HG03342 (cell line): ENCODE measurements around the gene GALNT2.

Source experiments
- ATAC-seq: cut with Tn5 transposase; IDR thresholded peaks from one replicate; pipeline ENCODE4 v1.9.1; 2021; ENCODE audit warnings: mild to moderate bottlenecking, moderate library complexity; ENCODE audit not compliant: unreplicated experiment

GALNT2 gene

DNA sequence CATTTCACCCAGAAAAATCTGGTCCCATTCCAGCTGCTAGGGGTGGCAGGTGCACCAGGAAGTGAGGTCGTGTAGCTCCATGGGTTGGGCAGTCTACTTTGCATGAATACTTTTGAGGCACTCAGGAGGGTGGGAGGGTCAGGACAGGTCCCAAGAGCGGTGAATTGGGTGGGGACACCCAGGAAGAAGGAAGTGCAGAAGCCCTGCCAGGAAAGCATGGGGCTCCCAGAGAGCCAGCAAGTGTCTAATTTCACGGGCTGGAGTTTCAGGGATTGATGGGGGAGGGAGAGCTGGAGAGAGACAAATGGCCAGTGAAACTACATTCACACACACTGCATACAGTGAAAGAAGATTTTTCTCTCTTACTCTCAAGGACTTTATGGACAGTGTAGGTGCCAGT lies 137.8 kb downstream of the GALNT2 start:
- ATAC-seq, result no peak

DNA sequence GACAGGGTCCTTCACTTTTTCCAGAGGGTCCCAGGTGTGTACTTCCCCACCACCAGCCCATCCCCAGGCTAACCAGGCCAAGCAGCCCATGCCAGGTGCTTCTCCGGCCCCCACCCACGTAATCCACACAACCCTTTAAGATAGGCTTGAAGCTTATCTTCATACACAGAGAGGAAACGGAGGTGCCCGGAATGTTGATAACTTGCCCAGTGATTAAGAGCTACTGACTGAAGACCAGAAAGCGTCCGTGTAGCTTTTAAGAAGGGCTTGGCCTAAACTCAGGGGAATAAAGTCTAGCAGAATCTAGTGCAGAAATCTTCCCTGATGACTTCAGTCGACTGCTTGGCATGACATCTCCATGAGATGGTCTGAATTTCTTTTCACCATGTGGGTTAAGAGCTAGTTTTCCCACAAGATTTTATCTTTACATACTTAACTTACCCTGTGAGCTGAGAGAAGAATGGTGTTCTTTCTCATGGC lies 138.7 kb downstream of the GALNT2 start:
- no peak for ATAC-seq

DNA sequence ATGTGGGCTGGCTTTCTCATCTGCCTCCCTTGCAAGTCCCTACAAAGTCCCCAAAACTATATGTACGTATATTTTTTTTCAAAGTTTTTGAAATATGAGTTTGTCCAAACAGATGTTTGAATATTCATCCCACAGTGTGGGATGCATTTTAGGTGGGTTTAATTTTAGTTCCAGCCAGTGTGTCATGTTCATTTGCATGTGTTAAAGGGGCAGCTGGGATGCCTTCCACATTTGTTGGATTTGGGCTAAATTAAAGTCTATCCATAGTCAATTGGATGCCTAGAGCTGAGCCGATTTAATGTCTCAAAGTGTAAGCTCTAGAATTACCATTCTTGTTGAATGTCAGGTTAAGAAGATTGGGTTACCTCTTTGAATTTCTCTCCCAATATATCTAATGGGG lies 139.2 kb downstream of the GALNT2 start:
- no peak for ATAC-seq

DNA sequence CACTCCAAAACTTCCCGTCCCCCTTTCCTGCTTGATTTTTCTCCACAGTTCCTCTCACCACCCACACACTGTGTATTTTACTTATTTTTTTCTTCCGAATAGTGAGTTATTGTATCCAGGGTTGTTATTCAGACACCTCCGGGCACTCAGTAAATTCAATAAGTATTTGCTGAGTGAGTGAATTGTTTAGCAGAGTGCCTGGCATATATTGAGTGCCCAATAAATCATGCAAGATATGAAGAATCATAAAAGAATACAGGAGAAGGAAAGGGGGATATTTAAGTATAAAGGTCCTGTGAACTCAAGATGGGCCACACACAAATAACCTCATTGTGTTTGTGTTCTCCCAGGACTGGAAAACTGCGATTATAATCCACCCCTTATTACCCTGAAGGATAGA lies 139.9 kb downstream of the GALNT2 start:
- ATAC-seq, result no peak

DNA sequence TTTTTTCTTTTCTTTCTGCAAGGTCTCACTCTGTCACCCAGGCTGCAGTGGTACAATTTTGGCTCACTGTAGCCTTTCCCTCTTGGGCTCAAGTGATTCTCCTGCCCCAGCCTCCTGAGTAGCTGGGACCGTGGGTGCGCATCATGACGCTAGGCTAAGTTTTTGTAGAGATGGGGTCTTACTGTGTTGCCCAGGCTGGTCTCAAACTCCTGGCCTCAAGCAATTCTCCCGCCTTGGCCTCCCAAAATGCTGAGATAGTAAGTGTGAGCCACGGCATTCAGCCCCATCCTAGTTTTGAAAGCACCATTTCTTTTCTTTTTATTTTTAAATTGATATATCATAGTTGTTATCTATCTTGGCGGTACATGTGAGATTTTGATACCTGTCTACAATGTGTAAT lies 140.6 kb downstream of the GALNT2 start:
- no peak for ATAC-seq

DNA sequence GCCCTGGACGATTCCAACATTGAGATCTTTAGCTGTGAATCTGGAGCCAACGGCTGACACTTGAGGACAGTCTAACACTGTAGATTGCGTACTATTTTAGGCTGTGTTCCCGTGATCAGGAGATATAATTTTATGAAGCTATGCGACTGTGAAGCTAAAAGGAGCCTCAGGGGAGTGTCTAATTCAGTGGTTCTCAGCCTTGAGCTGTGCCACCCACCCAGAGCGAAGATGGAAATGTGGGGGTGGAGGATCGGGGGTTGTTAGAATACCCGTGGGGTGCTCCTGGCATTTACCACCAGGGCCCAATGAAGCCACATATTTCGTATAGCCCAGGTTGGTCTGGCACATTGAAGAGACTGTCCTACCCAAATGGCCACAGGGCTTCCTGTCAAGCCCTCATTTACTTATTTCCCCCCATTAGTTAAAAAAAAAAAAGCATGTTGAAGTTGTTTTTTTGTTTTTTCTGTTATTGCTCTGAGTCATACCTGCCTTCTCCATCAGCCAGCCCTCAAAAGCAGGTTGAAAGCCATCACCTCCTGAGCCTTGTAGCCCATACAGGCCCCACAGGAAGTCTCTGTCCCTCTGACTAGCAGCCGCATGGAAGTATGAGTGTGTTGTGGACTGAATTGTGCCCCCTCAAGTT lies 141.7 kb downstream of the GALNT2 start:
- peak; percentile 51 for ATAC-seq

DNA sequence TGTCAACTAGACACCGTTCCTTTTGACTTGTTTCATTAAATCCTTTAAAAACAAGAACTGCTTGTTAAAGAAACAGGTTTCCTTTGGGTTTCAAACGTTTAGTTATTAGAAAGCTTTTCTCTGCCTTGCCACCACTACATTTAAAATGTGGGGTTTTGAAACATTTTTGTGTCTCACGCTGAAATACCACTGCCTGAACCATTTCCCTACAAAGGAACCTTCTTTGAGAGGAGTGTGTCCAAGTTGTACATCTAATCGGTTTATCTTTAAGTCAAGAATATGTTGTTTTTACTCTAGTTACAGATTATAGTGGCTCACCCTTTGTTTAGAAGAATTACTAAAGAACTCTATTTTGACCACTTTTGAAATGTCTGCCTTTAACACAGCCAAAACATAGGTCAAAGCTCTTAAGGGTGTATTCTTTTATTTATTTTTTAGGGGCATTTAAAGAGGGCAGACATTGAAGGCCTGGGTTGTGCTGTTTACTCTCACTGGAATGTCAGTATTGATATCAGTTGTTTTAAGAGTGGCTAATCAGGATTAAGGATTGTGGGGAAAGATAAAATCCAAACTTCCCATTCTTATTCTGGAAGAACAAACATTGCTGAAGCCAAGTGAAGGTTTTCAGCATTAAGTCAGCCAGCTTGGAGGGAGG lies 143.4 kb downstream of the GALNT2 start:
- ATAC-seq, result no peak

DNA sequence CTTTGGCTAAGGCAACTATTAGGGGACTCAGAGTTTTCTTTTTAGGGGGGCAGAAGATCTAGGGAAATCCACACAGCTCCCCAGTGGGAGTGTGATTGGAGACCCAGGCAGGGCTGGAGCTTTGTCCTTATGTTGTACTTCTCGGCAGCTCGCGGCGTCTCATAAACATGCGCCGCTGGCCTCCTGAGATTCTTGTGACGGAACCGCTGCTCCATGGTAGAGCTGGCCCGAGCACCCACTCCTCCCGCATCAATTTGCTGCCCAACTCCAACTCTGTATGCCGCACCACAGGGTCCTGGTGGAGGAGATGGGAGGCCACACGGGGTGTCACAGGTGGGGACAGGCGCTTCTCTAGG lies 143.9 kb downstream of the GALNT2 start:
- no peak for ATAC-seq

DNA sequence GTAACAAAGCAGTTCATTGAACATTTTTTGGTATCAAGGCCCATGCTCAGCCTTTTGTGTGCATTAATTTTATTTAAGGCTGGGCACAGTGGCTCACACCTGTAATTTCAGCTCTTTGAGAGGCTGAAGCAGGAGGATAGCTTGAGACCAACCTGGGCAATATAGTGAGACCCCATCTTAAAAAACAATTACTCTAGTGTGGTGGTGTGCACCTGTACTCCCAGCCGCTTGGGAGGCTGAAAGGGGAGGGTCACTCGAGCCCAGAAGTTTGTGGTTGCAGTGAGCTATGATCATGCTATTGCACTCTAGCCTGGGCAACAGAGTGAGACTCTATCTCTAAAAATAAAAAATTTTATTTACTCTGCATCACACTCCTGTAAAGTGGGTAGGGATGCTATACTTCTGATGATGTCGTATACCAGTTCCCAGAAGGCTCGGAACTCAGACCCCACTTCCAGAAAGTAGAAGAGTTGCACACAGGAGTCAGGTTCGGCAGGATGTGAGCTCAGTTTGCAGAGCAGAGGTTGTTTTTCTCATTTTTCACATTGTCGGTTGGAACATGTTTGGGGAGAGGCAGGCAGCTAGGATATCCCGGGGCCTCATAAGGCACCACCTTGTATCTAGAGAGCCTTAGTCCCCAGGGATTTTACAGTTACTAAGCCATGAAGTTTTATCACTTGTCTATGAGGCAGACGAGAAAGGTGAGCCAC lies 144.6 kb downstream of the GALNT2 start:
- ATAC-seq, result no peak

DNA sequence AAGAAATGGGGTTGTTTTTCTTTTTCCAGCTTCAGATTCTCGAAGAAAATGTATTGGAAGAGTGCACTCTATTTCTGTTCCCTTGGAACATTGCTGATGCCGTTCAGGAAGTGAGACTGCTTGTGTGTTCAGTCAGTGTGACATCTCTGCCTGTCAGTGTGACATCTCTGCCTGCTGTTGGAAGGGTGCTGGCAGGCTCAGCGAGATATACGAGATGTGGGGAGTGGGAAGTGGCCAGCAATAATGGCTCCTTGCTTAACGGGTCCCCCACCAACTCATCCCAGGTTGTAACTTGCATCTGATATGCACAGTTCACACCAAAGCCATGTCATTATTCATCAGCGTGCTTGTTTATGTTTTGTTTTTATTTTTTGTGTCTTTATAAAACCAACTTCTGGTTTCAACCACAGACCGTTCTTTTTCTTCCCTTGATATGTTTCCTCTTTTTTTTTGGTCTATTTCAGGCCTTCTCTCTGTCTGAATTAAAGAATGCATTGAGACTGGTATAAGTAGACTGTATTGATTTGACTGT lies 145.4 kb downstream of the GALNT2 start:
- peak; percentile 33 for ATAC-seq

DNA sequence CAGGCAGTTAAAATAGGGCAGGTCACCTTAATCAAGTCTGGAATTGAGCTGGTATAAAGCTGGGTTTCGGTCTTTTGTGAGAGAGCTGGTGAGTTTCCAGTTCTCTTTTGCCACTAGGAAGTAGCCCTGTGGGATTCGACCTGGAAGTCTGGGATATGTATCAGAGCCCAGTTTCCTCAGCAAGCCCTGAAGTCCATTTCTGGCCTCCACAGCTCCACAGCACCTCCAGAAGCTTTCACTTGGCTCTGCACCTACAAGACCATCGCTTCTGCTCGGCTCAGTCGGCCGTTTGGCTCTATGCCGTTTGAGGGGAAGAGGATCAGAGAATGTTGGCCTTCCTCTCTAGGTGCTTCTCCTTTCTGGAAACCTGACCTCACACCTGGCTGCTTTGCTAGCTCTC lies 148.0 kb downstream of the GALNT2 start:
- ATAC-seq, result no peak

DNA sequence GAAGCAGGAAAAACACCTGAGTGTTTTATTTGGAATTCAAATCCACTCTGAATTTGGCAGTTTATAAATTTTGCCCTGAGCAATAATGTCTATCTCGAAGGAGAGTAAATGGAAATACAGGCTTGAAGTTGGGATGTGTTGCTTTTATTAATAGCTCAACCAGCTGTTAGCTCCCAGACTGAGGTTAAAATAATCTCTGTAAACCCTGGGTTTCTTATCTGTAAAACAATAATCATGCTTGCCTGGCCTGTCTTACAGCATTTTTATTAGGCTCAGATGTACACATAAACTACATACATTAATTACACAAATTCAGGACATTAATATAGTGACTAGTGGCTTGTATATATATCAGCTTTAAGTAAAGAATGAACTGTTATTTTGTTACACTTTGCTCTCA lies 148.5 kb downstream of the GALNT2 start:
- ATAC-seq, result no peak

DNA sequence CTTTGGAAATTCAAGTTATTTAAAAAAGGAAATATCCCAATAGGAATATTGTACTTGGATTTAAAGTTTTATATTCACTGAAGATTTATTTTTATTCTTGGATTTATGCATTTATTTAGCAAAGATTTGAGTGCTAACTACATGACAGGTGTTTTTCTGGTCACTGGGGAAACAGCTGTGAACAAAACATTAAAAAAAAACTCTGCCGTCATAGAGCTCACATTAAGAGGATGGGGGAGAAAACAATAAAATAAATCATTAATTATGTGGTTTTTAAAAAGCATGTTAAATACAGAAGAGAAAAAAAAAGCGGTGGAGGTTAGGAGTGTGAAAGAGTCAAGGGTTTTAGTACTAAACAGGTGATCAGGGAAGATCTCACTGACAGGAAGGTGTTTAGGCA lies 149.9 kb downstream of the GALNT2 start:
- no peak for ATAC-seq

DNA sequence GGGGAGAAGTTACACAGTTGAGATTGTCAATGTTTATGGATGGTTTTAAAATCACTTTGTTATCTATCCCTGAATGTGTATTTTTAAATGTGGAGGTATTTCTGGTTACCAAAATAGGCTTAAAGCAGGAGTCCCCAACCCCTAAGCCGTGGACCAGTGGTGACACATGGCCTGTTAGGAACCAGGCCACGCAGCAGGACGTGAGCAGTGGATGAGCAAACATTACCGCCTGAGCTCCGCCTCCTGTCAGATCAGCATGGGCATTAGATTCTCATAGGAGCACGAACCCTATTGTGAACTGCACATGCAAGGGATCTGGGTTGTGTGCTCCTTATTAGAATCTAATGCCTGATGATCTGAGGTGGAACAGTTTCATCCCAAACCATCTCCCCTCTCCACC lies 151.6 kb downstream of the GALNT2 start:
- ATAC-seq, result no peak

DNA sequence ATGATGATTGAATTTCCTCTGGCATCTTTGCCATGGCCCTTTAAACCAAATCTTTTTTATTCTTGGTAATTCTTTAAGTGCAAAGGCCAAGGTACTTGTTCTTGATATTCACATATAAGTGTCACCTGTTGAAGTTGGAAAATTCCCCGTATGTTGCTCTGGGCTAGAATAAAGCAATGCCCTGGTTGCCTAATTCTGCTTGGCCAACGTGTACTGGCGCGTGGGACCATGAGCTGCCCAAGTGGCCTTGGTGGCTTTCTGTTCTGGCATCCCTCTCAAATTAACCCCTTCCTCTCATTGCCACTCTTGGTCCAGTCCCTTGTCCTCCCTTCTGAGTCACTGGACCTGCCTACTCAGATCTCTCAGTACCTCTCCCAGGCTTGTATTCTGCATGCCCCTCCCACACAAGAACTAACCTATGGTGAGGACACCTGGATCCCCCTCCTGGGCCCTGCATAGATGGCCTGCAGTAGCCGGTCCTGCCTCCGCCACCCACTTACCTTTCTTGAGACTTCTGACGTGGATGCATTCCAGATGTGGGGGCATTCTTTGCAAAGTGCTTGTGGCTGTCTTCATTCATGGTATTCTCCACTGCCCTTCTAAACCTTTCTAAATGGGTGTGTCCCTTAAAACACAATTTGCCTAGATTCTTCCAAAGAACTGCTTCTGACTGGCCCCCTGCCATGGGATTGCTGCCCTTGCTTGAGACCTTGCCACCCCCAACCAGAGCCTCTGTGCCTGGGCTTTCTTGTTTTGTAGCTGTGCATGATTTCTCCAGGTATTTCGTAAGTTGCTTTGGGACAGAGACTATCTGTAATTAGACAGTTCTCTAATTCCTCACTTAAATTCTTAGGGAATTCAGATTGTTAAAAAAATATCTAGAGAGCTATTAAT lies 152.4 kb downstream of the GALNT2 start:
- ATAC-seq, result no peak

DNA sequence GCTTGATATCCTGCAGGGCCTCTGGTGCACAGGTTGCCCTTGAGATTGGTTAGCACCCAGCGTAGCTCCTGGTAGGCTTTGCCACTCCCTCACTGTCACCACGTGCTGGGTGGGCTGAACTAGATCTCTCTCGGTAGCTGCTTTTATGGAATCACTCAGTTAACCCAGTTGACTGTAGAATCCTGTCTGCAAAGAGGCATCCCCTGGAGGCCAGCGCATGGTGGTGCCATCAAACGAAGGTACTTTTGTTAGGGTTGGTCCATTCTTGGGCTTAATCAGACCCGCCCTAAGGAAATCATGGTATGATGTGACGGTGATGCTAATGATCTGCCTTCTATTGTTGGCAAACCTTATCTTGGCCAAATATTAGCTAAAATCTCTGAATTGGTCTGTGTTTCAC lies 153.4 kb downstream of the GALNT2 start:
- ATAC-seq, result no peak

DNA sequence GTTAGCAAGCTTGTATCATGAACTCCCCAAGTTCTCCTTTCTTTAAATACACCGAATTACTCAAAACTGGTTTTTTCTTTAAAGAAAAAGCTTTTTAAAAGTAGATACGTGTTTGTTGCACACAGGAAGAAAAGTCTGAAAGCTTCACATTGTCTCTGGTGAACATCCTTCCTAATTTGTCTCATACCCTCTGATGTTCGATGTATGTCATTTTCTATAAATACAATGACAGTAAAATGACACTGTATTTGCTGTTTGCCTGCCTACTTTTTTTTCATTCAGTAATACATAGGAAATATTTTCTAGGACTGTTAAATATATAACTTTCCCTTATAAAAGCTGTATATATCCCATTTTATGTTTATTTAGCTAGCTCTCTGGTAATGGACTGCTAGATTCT lies 153.9 kb downstream of the GALNT2 start:
- ATAC-seq, result no peak

DNA sequence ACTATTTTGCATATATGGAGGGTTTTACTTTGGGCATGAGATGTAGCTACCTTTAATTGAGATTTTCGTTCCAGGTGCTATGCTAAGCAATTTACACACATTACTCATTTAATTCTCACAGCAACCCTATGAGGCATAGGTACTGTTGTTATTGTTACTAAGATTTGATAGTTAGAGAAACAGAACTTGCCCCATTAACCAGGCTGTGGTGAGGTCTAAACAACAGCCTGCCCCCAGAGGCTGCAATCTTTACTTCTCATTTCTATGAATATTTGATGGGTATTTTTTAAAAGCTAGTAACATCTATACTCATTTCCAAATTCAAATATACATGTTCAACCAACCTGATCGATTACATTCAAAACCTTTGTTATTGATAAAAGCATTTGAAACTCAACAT lies 155.6 kb downstream of the GALNT2 start:
- no peak for ATAC-seq

DNA sequence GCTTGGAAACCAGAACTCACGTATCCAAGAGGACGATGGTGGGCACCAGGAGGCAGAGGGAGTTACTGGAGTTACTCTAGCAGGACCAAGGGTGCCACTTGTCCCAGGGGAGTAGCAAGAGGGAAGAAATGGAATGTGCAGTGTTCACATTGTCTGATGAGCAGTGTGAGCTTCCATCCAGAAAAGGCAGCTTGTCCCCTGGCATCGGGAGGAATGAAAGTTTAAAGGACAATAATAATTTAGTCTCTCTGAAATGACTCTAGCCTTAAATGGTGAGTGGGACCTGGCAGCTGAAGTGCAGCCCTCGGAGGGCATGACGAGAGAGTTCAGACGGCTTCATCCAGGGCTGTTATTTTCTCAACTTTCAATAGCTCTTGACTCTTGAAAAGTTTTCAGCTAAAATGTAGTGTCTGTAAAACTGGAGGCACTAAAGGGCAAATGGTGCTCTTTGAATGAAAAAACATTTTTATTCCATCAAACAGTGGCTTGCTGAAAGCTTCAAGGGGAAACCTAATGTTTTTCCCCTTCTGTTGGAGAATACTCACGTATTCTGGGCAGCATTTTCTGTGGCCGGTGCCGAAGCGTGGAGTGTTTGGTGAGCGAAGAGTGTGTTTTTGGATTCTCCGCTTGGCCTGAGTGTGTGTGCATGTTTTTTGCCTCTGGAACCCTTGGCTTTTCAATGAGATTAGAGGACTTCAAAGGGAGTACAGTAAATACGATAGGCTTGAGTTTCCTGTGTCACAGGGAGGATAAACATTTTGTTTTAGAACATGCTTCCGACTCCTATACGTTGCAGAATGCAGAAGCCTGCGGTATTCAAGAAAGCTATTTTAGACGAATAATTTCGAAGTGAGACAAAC lies 157.3 kb downstream of the GALNT2 start:
- ATAC-seq, result no peak
